Keratinocyte (primary cell): ENCODE results near the gene SUCNR1. TPM values are rescaled to one million over a fixed set of nuclear protein-coding genes. Genes with fewer than 3 reads are reported as not detected.

ENCODE experiments used
- DNase-seq: peaks from one replicate; pipeline ENCODE4 v3.0.0-alpha.2; 2011; ENCODE audit warnings: low read depth, missing footprints, low spot score
- FAIRE-seq: peaks from 2 replicates; lab custom pipeline; 2011; peaks lifted over from hg19 to GRCh38; lab: Jason Lieb, UNC
- H2AFZ ChIP-seq: 2 replicates; pipeline ENCODE4 v1.6.0; 2012; ENCODE audit warnings: low read length, control low read depth, inconsistent platforms; ENCODE audit not compliant: control insufficient read depth
- H3K27ac ChIP-seq: 2 replicates; pipeline ENCODE4 v1.5.1; 2011; ENCODE audit warnings: low read length; ENCODE audit not compliant: control insufficient read depth, insufficient read depth
- H3K27me3 ChIP-seq: 3 replicates; pipeline ENCODE4 v1.6.0; 2011; ENCODE audit warnings: low read length; ENCODE audit not compliant: control insufficient read depth, insufficient read depth; ENCODE audit errors: extremely low read depth
- H3K36me3 ChIP-seq, 2 experiments: 2 replicates in 1 of 2; 3 replicates in 1 of 2; pipeline ENCODE4 v1.5.1; 2011; ENCODE audit warnings: low read length in 2 of 2, mild to moderate bottlenecking in 1 of 2; ENCODE audit not compliant: control insufficient read depth in 2 of 2, insufficient read depth in 2 of 2; ENCODE audit errors: extremely low read depth in 1 of 2
- H3K4me1 ChIP-seq: 3 replicates; pipeline ENCODE4 v1.5.1; 2011; ENCODE audit warnings: low read length; ENCODE audit not compliant: control insufficient read depth, insufficient read depth; ENCODE audit errors: extremely low read depth
- H3K4me2 ChIP-seq: 3 replicates; pipeline ENCODE4 v1.6.0; 2011; ENCODE audit warnings: low read depth, low read length; ENCODE audit not compliant: control insufficient read depth, insufficient read depth; ENCODE audit errors: extremely low read depth
- H3K4me3 ChIP-seq, 3 experiments: fragments of 200-600 bp in 1 of 3; sonication (generic) in 1 of 3; 2 replicates in 2 of 3; 3 replicates in 1 of 3; pipeline ENCODE4 v1.5.1; 2011 to 2016; ENCODE audit warnings: low read length in 3 of 3, mild to moderate bottlenecking in 3 of 3, control low read depth in 2 of 3, inconsistent platforms in 1 of 3, low read depth in 1 of 3, mixed read lengths in 1 of 3, mixed run types in 1 of 3, moderate library complexity in 1 of 3; ENCODE audit not compliant: control insufficient read depth in 2 of 3, insufficient read depth in 2 of 3; ENCODE audit errors: extremely low read depth in 1 of 3
- H3K79me2 ChIP-seq: 2 replicates; pipeline ENCODE4 v1.6.0; 2012; ENCODE audit warnings: low read length; ENCODE audit not compliant: control insufficient read depth, insufficient read depth
- H3K9ac ChIP-seq: 3 replicates; pipeline ENCODE4 v1.6.0; 2011; ENCODE audit warnings: low read length; ENCODE audit not compliant: control insufficient read depth, insufficient read depth; ENCODE audit errors: extremely low read depth
- H3K9me1 ChIP-seq: 3 replicates; pipeline ENCODE4 v1.6.0; 2011; ENCODE audit warnings: low read length; ENCODE audit not compliant: control insufficient read depth, insufficient read depth; ENCODE audit errors: extremely low read depth
- H3K9me3 ChIP-seq: 2 replicates; pipeline ENCODE4 v1.5.1; 2012; ENCODE audit warnings: low read depth, low read length; ENCODE audit not compliant: control insufficient read depth
- H4K20me1 ChIP-seq: 3 replicates; pipeline ENCODE4 v1.6.0; 2011; ENCODE audit warnings: low read length; ENCODE audit not compliant: control insufficient read depth, insufficient read depth; ENCODE audit errors: extremely low read depth
- CTCF ChIP-seq, 3 experiments: IDR thresholded peaks in 1 of 3; conservative IDR thresholded peaks in 1 of 3; optimal IDR thresholded peaks in 1 of 3; 2 replicates in 2 of 3; 3 replicates in 1 of 3; pipeline versions ENCODE3 to v1.5.1; 2011; ENCODE audit warnings: low read length in 3 of 3, mild to moderate bottlenecking in 3 of 3, moderate library complexity in 2 of 3, control low read depth in 1 of 3, inconsistent platforms in 1 of 3; ENCODE audit not compliant: insufficient read depth in 2 of 3; ENCODE audit errors: extremely low read depth in 1 of 3
- EZH2 ChIP-seq: IDR thresholded peaks from one replicate; pipeline ENCODE4 v1.6.1; 2012; ENCODE audit warnings: inconsistent platforms, mild to moderate bottlenecking, low read length, moderate library complexity
- dilution Hi-C: fragments of 300-500 bp; cut with MboI; formaldehyde crosslinking; loops from one replicate; pipeline ENCODE4 v1.7.0; 2020; ENCODE audit warnings: low sequenced_read_pairs; ENCODE audit not compliant: extremely low pct_ligation_motif_present
- polyA plus RNA-seq, 5 experiments: library from polyadenylated mRNA; depleted of rRNA in 3 of 5; stranded (reverse) in 3 of 5; stranded (forward) in 1 of 5; unstranded in 1 of 5; fragments of >200 nt; gene quantifications; 1 replicate in 1 of 5; 2 replicates in 3 of 5; 3 replicates in 1 of 5; pipeline versions ENCODE4 v1.2.1 to v1.2.3, GENCODE V29; 2011 to 2012; ENCODE audit warnings: missing spikeins in 2 of 5, low read depth in 1 of 5, low replicate concordance in 1 of 5

Gene SUCNR1
- polyA plus RNA-seq, 1 donor (not counting 4 experiments of a cell fraction or from before 2014, with no cell fraction given), result not detected

DNA sequence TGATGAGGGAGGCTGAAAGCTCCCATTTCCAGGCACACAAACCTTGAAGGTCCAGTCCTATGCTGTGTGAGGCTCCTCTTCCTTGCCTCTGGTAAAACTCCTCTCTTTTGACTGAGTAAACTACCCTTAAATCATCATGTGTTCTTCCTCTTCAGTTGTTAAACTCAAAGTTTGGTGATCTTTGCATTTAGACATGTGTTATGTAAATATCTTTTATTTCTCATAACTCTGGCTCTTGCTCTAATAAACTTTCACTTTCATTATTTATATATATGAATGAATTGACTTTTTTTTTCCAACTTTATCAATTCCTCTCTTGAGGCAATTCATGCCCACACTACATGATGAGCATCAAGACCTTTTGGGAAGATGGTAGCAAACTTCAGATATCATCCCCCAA lies 26.6 kb downstream of the SUCNR1 start:
- Histone ChIP-seq H3K4me2 (no peak overlapping the region), H3K36me3 (no peaks in the 10 kb centered on the region), H4K20me1 (no peaks in the 10 kb centered on the region), H3K4me3 (no peak overlapping the region), H3K27ac (no peak overlapping the region), H3K9me3 (no peaks in the 10 kb centered on the region), H3K9me1 (no peaks in the 10 kb centered on the region), H3K27me3 (no peaks in the 10 kb centered on the region), H3K9ac (no peak overlapping the region), H2AFZ (no peak overlapping the region), H3K79me2 (no peaks in the 10 kb centered on the region), H3K4me1 (peaks cover 13% of the 10 kb centered on the region)
- DNase-seq, result no peak
- dilution Hi-C loops, result no loop called here
- TF ChIP-seq CTCF (optimal IDR thresholded peaks at IDR 0.05 in 1 of 3, IDR thresholded peaks at IDR 0.05 in 1 of 3, conservative IDR thresholded peaks at IDR 0.05 in 1 of 3; ENCODE audit: extremely low read depth in 1 of 3, insufficient read depth in 2 of 3, low read length in 3 of 3), result no peak
- no peak for TF ChIP-seq EZH2
- FAIRE-seq, result no peak

DNA sequence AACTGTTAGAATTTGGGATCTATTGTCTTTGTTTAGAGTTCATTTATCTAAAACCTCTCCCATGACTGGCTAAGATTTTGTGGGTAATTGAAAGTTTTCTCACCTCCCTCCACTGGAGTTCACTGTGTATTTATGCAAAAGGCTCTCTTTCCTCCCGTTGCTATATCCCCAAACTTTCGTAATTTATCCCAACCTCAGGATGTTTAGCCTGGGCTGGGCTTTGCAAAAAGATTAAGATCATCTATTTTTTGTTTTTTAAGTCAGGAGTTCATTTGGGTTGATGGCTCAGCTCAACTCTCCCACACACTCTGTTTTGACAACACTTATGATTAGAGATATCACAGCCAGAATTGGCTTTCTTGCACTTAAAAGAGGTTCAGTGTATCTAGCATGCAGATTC lies 27.0 kb downstream of the SUCNR1 start:
- H3K27ac ChIP-seq, result no peak overlapping the region
- no peaks in the 10 kb centered on the region for H3K36me3 ChIP-seq
- no peaks in the 10 kb centered on the region for H3K9me1 ChIP-seq
- no peaks in the 10 kb centered on the region for H3K27me3 ChIP-seq
- H3K79me2 ChIP-seq, result no peaks in the 10 kb centered on the region
- H3K4me2 ChIP-seq, result no peak overlapping the region
- no peaks in the 10 kb centered on the region for H3K9me3 ChIP-seq
- TF ChIP-seq CTCF (optimal IDR thresholded peaks at IDR 0.05 in 1 of 3, IDR thresholded peaks at IDR 0.05 in 1 of 3, conservative IDR thresholded peaks at IDR 0.05 in 1 of 3; ENCODE audit: extremely low read depth in 1 of 3, insufficient read depth in 2 of 3, low read length in 3 of 3), result no peak
- TF ChIP-seq EZH2, result no peak
- H3K4me3 ChIP-seq, result no peak overlapping the region
- H2AFZ ChIP-seq, result no peak overlapping the region
- H3K4me1 ChIP-seq, result peaks cover 13% of the 10 kb centered on the region
- no peak overlapping the region for H3K9ac ChIP-seq
- no peak for DNase-seq
- no peak for FAIRE-seq
- dilution Hi-C loops, result no loop called here
- no peaks in the 10 kb centered on the region for H4K20me1 ChIP-seq
